Raji (cell line): ENCODE measurements around the gene SLC6A16.

Source experiments
- POLR2A ChIP-seq: IDR thresholded peaks from 2 replicates; pipeline ENCODE4 v1.6.1; 2011; ENCODE audit warnings: low read depth, low read length, control low read depth; ENCODE audit not compliant: insufficient read depth

The SLC6A16 gene

GRCh38 chr19:49241769-49242168, 83.2 kb downstream of the SLC6A16 start:
- TF ChIP-seq POLR2A, result no peak
